H1 (cell line): ENCODE results near the gene KRTAP1-3. TPM values are rescaled to one million over a fixed set of nuclear protein-coding genes. Genes with fewer than 3 reads are reported as not detected.

Experiments
- EP300 ChIP-seq, 2 experiments: IDR thresholded peaks; 1 replicate in 1 of 2; 2 replicates in 1 of 2; pipeline ENCODE4 v1.6.1; 2011 to 2012; ENCODE audit warnings: low read depth in 2 of 2, low read length in 2 of 2, mild to moderate bottlenecking in 2 of 2, borderline replicate concordance in 1 of 2, inconsistent platforms in 1 of 2, moderate library complexity in 1 of 2
- SP1 ChIP-seq: IDR thresholded peaks from 2 replicates; pipeline ENCODE4 v1.6.1; 2011; ENCODE audit warnings: low read depth, low read length
- TBP ChIP-seq: IDR thresholded peaks from 2 replicates; pipeline ENCODE4 v1.6.1; 2011; ENCODE audit warnings: low read depth, low read length, improper control_type of control experiment
- YY1 ChIP-seq: IDR thresholded peaks from 2 replicates; pipeline ENCODE4 v1.6.1; 2011; ENCODE audit warnings: low read depth, mild to moderate bottlenecking, low read length
- polyA plus RNA-seq, 7 experiments: library from polyadenylated mRNA; depleted of rRNA in 3 of 7; stranded (reverse) in 5 of 7; unstranded in 2 of 7; fragments of >200 nt in 5 of 7; fragments of 200-250 nt in 2 of 7; gene quantifications; 1 replicate in 5 of 7; 2 replicates in 1 of 7; 4 replicates in 1 of 7; pipeline versions ENCODE4 v1.2.1 to v1.2.3, GENCODE V29; 2011 to 2013; ENCODE audit warnings: missing spikeins in 2 of 7, mixed read lengths in 2 of 7
- total RNA-seq: library from RNA; stranded (reverse); fragmentation: NEBNext Ultra II Directional; extraction: Animal tissue kit (Norgen Biotek cat#: 25700); gene quantifications from 2 replicates; pipeline ENCODE4 v1.2.1, GENCODE V29; 2021

Gene KRTAP1-3
- total and polyA plus RNA-seq, 2 of the 8 experiments (the other 6 are each of a cell fraction or from before 2014, with no cell fraction given), result not detected

GRCh38 chr17:41073676-41074075, 39.0 kb upstream of the KRTAP1-3 start (continued):
- TF ChIP-seq YY1 (no peak), TBP (no peak), EP300 (IDR thresholded peaks at IDR 0.05; ENCODE audit: borderline replicate concordance in 1 of 2, low read depth in 2 of 2, low read length in 2 of 2) (no peak), SP1 (no peak)
